Fibroblast of peridontal ligament (primary cell): ENCODE measurements around the gene SETD1B.
"Not testable (repeated sequence)": the region's sequence is repeated elsewhere in the genome, so short reads cannot be mapped to it uniquely, and the experiment has no call there.

ENCODE experiments used
- DNase-seq: peaks from one replicate; pipeline ENCODE4 v3.0.0-alpha.2; 2010; ENCODE audit errors: extremely low read depth

The SETD1B gene

GRCh38 chr12:121803861-121804416 is at the start of gene SETD1B:
TSS of gene SETD1B (plus strand) at chr12:121804009. CDS start at chr12:121804738, 729 bp downstream.
- peak; percentile 51 for DNase-seq

- DNase-seq: no peak
These were observed 49.0 kb upstream of the SETD1B start for GRCh38 chr12:121754836-121755235.

GRCh38 chr12:121755591-121755990 is 48.2 kb upstream of the SETD1B start:
- no peak for DNase-seq

GRCh38 chr12:121758536-121758935 is 45.3 kb upstream of the SETD1B start:
- not testable (repeated sequence) for DNase-seq

GRCh38 chr12:121762269-121762668 is 41.5 kb upstream of the SETD1B start:
- DNase-seq: no peak

- no peak for DNase-seq
These were observed 39.0 kb upstream of the SETD1B start for GRCh38 chr12:121764808-121765207.

- peak; percentile 83 for DNase-seq
These were observed 38.2 kb upstream of the SETD1B start for GRCh38 chr12:121765573-121765972.

GRCh38 chr12:121766290-121767039 is 37.3 kb upstream of the SETD1B start:
- no peak for DNase-seq

GRCh38 chr12:121767525-121768016 is 36.2 kb upstream of the SETD1B start:
- peak; percentile 35 for DNase-seq

- no peak for DNase-seq
These were observed 34.4 kb upstream of the SETD1B start for GRCh38 chr12:121769297-121769830.

- DNase-seq: no peak
These were observed 33.9 kb upstream of the SETD1B start for GRCh38 chr12:121769831-121770301.

- DNase-seq: no peak
These were observed 33.4 kb upstream of the SETD1B start for GRCh38 chr12:121770388-121770787.

GRCh38 chr12:121770813-121771625 is 32.8 kb upstream of the SETD1B start:
- no peak for DNase-seq

GRCh38 chr12:121773011-121773777 is 30.6 kb upstream of the SETD1B start:
- DNase-seq: peak; percentile 36

GRCh38 chr12:121774968-121775474 is 28.8 kb upstream of the SETD1B start:
- no peak for DNase-seq

- no peak for DNase-seq
These were observed 28.3 kb upstream of the SETD1B start for GRCh38 chr12:121775501-121775900.

GRCh38 chr12:121776190-121777098 is 27.4 kb upstream of the SETD1B start:
- DNase-seq: peak; percentile 55

GRCh38 chr12:121778567-121779421 is 25.0 kb upstream of the SETD1B start:
- DNase-seq: no peak

- no peak for DNase-seq
These were observed 24.4 kb upstream of the SETD1B start for GRCh38 chr12:121779422-121779895.
